Spleen (tissue), 11 donors: ENCODE data around the gene CHRNA4. TPM values are rescaled to one million over a fixed set of nuclear protein-coding genes. Genes with fewer than 3 reads are reported as not detected.

Source experiments
- DNase-seq: peaks from one replicate; pipeline ENCODE4 v3.0.0-alpha.2; 2020
- H3K27ac ChIP-seq, 8 donors: fragments of 200-600 bp; sonication (generic) in 7 of 8; 1 replicate in 4 of 8; 2 replicates in 4 of 8; pipeline versions ENCODE4 v1.5.0 to v1.8.0; 2016 to 2021; ENCODE audit warnings: inconsistent platforms in 4 of 8, mild to moderate bottlenecking in 4 of 8, moderate library complexity in 1 of 8
- H3K27me3 ChIP-seq, 7 donors: fragments of 200-600 bp; sonication (generic) in 6 of 7; replicated peaks in 1 of 7; 1 replicate in 4 of 7; 2 replicates in 3 of 7; pipeline versions ENCODE4 v1.5.0 to v1.8.0; 2016 to 2021; ENCODE audit warnings: inconsistent platforms in 3 of 7, mild to moderate bottlenecking in 1 of 7
- H3K36me3 ChIP-seq, 6 donors: fragments of 200-600 bp; sonication (generic) in 5 of 6; 1 replicate in 4 of 6; 2 replicates in 2 of 6; pipeline versions ENCODE4 v1.5.0 to v1.8.0; 2016 to 2021; ENCODE audit warnings: inconsistent platforms in 2 of 6
- H3K4me1 ChIP-seq, 6 donors: fragments of 200-600 bp; sonication (generic) in 5 of 6; 1 replicate in 3 of 6; 2 replicates in 3 of 6; pipeline versions ENCODE4 v1.5.0 to v1.8.0; 2016 to 2021; ENCODE audit warnings: inconsistent platforms in 3 of 6
- H3K4me3 ChIP-seq, 8 donors: fragments of 200-600 bp; sonication (generic) in 7 of 8; 1 replicate in 4 of 8; 2 replicates in 4 of 8; pipeline versions ENCODE4 v1.5.0 to v1.8.0; 2016 to 2021; ENCODE audit warnings: inconsistent platforms in 4 of 8, mild to moderate bottlenecking in 4 of 8, moderate library complexity in 2 of 8
- H3K9me3 ChIP-seq, 8 donors: fragments of 200-600 bp; sonication (generic) in 7 of 8; 1 replicate in 4 of 8; 2 replicates in 4 of 8; pipeline versions ENCODE4 v1.5.0 to v1.8.0; 2016 to 2021; ENCODE audit warnings: inconsistent platforms in 4 of 8
- CTCF ChIP-seq, 11 experiments: fragments of 200-600 bp in 7 of 11; fragments of 450-650 bp in 4 of 11; sonication (generic) in 4 of 11; IDR thresholded peaks in 8 of 11; conservative IDR thresholded peaks in 3 of 11; 1 replicate in 7 of 11; 2 replicates in 4 of 11; pipeline versions ENCODE4 v1.4.0 to v1.8.0; 2016 to 2021; ENCODE audit warnings: antibody characterized with exemption in 11 of 11, inconsistent platforms in 4 of 11, mild to moderate bottlenecking in 1 of 11
- POLR2A ChIP-seq, 3 donors: fragments of 450-650 bp; IDR thresholded peaks; one replicate each; pipeline ENCODE4 v1.5.1; 2017; ENCODE audit warnings: antibody characterized with exemption in 3 of 3, mild to moderate bottlenecking in 1 of 3
- POLR2AphosphoS5 ChIP-seq, 3 donors: sonication (generic); formaldehyde crosslinking; IDR thresholded peaks; one replicate each; pipeline ENCODE4 v1.5.1; 2017; ENCODE audit warnings: antibody characterized with exemption in 3 of 3
- WGBS, 5 donors: extraction: QIAGEN DNeasy Blood & Tissue Kit in 3 of 5; methylation state at CpG; one replicate each; pipeline versions ENCODE4 v1.1.5 to v1.1.7; 2013 to 2018; 5-methylcytosine and 5-hydroxymethylcytosine counted together
- intact Hi-C: fragments of 100-400 bp; cut with DNase I; formaldehyde crosslinking; loops from one replicate; pipeline ENCODE4 v1.15.0; 2023; ENCODE audit warnings: low total_unique reads
- polyA plus RNA-seq, 3 donors: library from polyadenylated mRNA; stranded (reverse); fragments of 200-250 nt; gene quantifications; one replicate each; pipeline ENCODE4 v1.2.1, GENCODE V29; 2013
- total RNA-seq, 7 donors: library from RNA; depleted of rRNA in 3 of 7; stranded (reverse); fragments of >200 nt in 3 of 7; fragmentation: NEBNext Ultra II Directional in 4 of 7; extraction: Animal tissue kit (Norgen Biotek cat#: 25700) in 4 of 7; gene quantifications; one replicate each; pipeline versions ENCODE4 v1.1.0 to v1.2.1, GENCODE V29; 2016 to 2021
- donor health status: healthy with polysubstance abuse.
- donor health status: DM: no; HTN: no; CAD: no; lungs with moderate emphysema.
- donor health status: DM: no; HTN: no; CAD: no.
- donor health status: Bipolar disorder and iron deficiency.
- donor health status: healthy.
- donor health status: DM: no; HTN: no; CAD: no.
- donor health status: DM: yes; HTN: yes; CAD: no.

The CHRNA4 gene
- total and polyA plus RNA-seq, 10 donors = 0.15 to 13.8 (median 1.3) TPM; not detected in 1

GRCh38 chr20:63402860-63403220 is 41.7 kb upstream of the CHRNA4 start:
- DNase-seq = no peak
- 34 to 47% (median 44%) methylated on average over 6 to 9 of the region's 9 CpGs for WGBS, 5 donors

GRCh38 chr20:63402181-63402859 is 41.2 kb upstream of the CHRNA4 start:
- no peaks in the 10 kb centered on the region for H3K9me3 ChIP-seq
- 66 to 69% (median 67%) methylated on average over 21 to 24 of the region's 24 CpGs for WGBS, 5 donors
- H3K4me3 ChIP-seq = no peak overlapping the region
- H3K27ac ChIP-seq = no peak overlapping the region
- peaks cover 0 to 7% (median 0%) of the 10 kb centered on the region in 6 donors for H3K4me1 ChIP-seq
- no peak for TF ChIP-seq POLR2A (IDR thresholded peaks at IDR 0.05)
- DNase-seq = no peak
- H3K27me3 ChIP-seq = peaks cover 0 to 75% (median 0%) of the 10 kb centered on the region in 7 donors
- no peaks in the 10 kb centered on the region for H3K36me3 ChIP-seq
- intact Hi-C loops = no loop called here

More at GRCh38 chr20:63402860-63403220, 41.7 kb upstream of the CHRNA4 start:
- peaks cover 0 to 69% (median 0%) of the 10 kb centered on the region in 7 donors for H3K27me3 ChIP-seq
- no peaks in the 10 kb centered on the region for H3K36me3 ChIP-seq
- no peak overlapping the region for H3K27ac ChIP-seq
- H3K4me3 ChIP-seq = no peak overlapping the region
- H3K9me3 ChIP-seq = no peaks in the 10 kb centered on the region
- TF ChIP-seq POLR2AphosphoS5 (IDR thresholded peaks at IDR 0.05) = no peak
- TF ChIP-seq POLR2A (IDR thresholded peaks at IDR 0.05) = no peak
- TF ChIP-seq CTCF (IDR thresholded peaks at IDR 0.05 in 8 of 11, conservative IDR thresholded peaks at IDR 0.05 in 3 of 11) = no peak
- intact Hi-C loops = no loop called here
- peaks cover 0 to 7% (median 0%) of the 10 kb centered on the region in 6 donors for H3K4me1 ChIP-seq

- Histone ChIP-seq H3K27ac (no peak overlapping the region), H3K27me3 (peaks cover 0 to 77% (median 0%) of the 10 kb centered on the region in 7 donors), H3K4me3 (no peak overlapping the region), H3K9me3 (no peaks in the 10 kb centered on the region), H3K4me1 (peaks cover 0 to 7% (median 0%) of the 10 kb centered on the region in 6 donors), H3K36me3 (no peaks in the 10 kb centered on the region)
- no peak for TF ChIP-seq POLR2AphosphoS5 (IDR thresholded peaks at IDR 0.05)
- no peak for TF ChIP-seq POLR2A (IDR thresholded peaks at IDR 0.05)
- TF ChIP-seq CTCF (IDR thresholded peaks at IDR 0.05 in 8 of 11, conservative IDR thresholded peaks at IDR 0.05 in 3 of 11) = no peak
- 70 to 82% (median 71%) methylated on average over 23 to 29 of the region's 29 CpGs for WGBS, 5 donors
- DNase-seq = no peak
- intact Hi-C loops = no loop called here
Observed at GRCh38 chr20:63401384-63402110, 40.4 kb upstream of the CHRNA4 start.

GRCh38 chr20:63400486-63401210 is 39.5 kb upstream of the CHRNA4 start:
- Histone ChIP-seq H3K4me3 (no peak overlapping the region), H3K4me1 (peaks cover 0 to 6% (median 0%) of the 10 kb centered on the region in 6 donors), H3K9me3 (no peaks in the 10 kb centered on the region), H3K27ac (no peak overlapping the region), H3K36me3 (no peaks in the 10 kb centered on the region), H3K27me3 (peaks cover 0 to 83% (median 0%) of the 10 kb centered on the region in 7 donors)
- DNase-seq = no peak
- 77 to 85% (median 84%) methylated on average over 39 to 44 of the region's 44 CpGs for WGBS, 5 donors
- intact Hi-C loops = no loop called here
- TF ChIP-seq POLR2AphosphoS5 (IDR thresholded peaks at IDR 0.05) = no peak
- TF ChIP-seq CTCF (IDR thresholded peaks at IDR 0.05 in 8 of 11, conservative IDR thresholded peaks at IDR 0.05 in 3 of 11) = no peak
- TF ChIP-seq POLR2A (IDR thresholded peaks at IDR 0.05) = no peak
